Uterus (tissue), 4 donors: ENCODE data around the gene GTF2B. TPM values are rescaled to one million over a fixed set of nuclear protein-coding genes. Genes with fewer than 3 reads are reported as not detected.
"Not testable (repeated sequence)": the region's sequence is repeated elsewhere in the genome, so short reads cannot be mapped to it uniquely, and the experiment has no call there.

ENCODE experiments used
- DNase-seq, 2 donors: peaks; one replicate each; pipeline ENCODE4 v3.0.0-alpha.2; 2019 to 2020
- H3K27ac ChIP-seq, 2 donors: fragments of 200-600 bp; sonication (generic); 1 replicate in 1 of 2; 2 replicates in 1 of 2; pipeline ENCODE4 v1.5.1; 2016 to 2018
- H3K27me3 ChIP-seq, 2 donors: fragments of 200-600 bp; sonication (generic); one replicate each; pipeline ENCODE4 v1.5.1; 2018 to 2019; ENCODE audit warnings: control low read depth in 1 of 2
- H3K36me3 ChIP-seq, 2 donors: fragments of 200-600 bp; sonication (generic); one replicate each; pipeline ENCODE4 v1.5.1; 2019; ENCODE audit warnings: control low read depth in 1 of 2
- H3K4me1 ChIP-seq, 2 donors: fragments of 200-600 bp; sonication (generic); one replicate each; pipeline ENCODE4 v1.5.1; 2018 to 2019; ENCODE audit warnings: control low read depth in 1 of 2
- H3K4me3 ChIP-seq, 2 donors: fragments of 200-600 bp; sonication (generic); 1 replicate in 1 of 2; 2 replicates in 1 of 2; pipeline ENCODE4 v1.5.1; 2018 to 2019; ENCODE audit warnings: mild to moderate bottlenecking in 1 of 2
- H3K9me3 ChIP-seq, 2 donors: fragments of 200-600 bp; sonication (generic); one replicate each; pipeline ENCODE4 v1.5.1; 2019; ENCODE audit warnings: control low read depth in 1 of 2
- CTCF ChIP-seq, 4 experiments: fragments of 200-600 bp in 2 of 4; fragments of 450-650 bp in 2 of 4; sonication (generic) in 2 of 4; IDR thresholded peaks; one replicate each; pipeline ENCODE4 v1.5.1; 2016 to 2019; ENCODE audit warnings: antibody characterized with exemption in 4 of 4, mild to moderate bottlenecking in 2 of 4, moderate library complexity in 1 of 4
- POLR2A ChIP-seq, 2 donors: fragments of 450-650 bp; IDR thresholded peaks; one replicate each; pipeline ENCODE4 v1.6.1; 2016; ENCODE audit warnings: antibody characterized with exemption in 2 of 2, mild to moderate bottlenecking in 1 of 2, moderate library complexity in 1 of 2
- intact Hi-C: fragments of 100-400 bp; cut with DNase I; formaldehyde crosslinking; loops from one replicate; pipeline ENCODE4 v1.15.1; 2023; ENCODE audit warnings: low total_unique reads
- total RNA-seq, 4 donors: library from RNA; depleted of rRNA in 3 of 4; stranded (reverse); fragments of >200 nt in 3 of 4; gene quantifications; one replicate each; pipeline versions ENCODE4 v1.1.0 to v1.2.4, GENCODE V29; 2014 to 2023
- donor health status: DM: yes; HTN: yes; CAD: no.

The GTF2B gene
- total RNA-seq, 4 donors from 2014 or later, result 21.5 to 63.2 (median 42.0) TPM

GRCh38 chr1:88851303-88852063 is 39.9 kb downstream of the GTF2B start:
- TF ChIP-seq POLR2A (IDR thresholded peaks at IDR 0.05), result no peak
- TF ChIP-seq CTCF (IDR thresholded peaks at IDR 0.05), result no peak
- H3K27me3 ChIP-seq, result no peaks in the 10 kb centered on the region
- intact Hi-C loops, result no loop called here
- no peak overlapping the region for H3K4me3 ChIP-seq
- no peak for DNase-seq
- H3K9me3 ChIP-seq, result no peaks in the 10 kb centered on the region
- H3K27ac ChIP-seq, result no peak overlapping the region
- H3K36me3 ChIP-seq, result no peaks in the 10 kb centered on the region
- H3K4me1 ChIP-seq, result no peaks in the 10 kb centered on the region

- no peaks in the 10 kb centered on the region for H3K4me1 ChIP-seq
- H3K36me3 ChIP-seq, result no peaks in the 10 kb centered on the region
- no peaks in the 10 kb centered on the region for H3K9me3 ChIP-seq
- TF ChIP-seq CTCF (IDR thresholded peaks at IDR 0.05) (no peak), POLR2A (IDR thresholded peaks at IDR 0.05) (no peak)
- no peak for DNase-seq
- intact Hi-C loops, result no loop called here
- H3K27me3 ChIP-seq, result no peaks in the 10 kb centered on the region
- H3K4me3 ChIP-seq, result no peak overlapping the region
- H3K27ac ChIP-seq, result no peak overlapping the region
Observed at GRCh38 chr1:88847643-88848042, 43.7 kb downstream of the GTF2B start.

- TF ChIP-seq POLR2A (IDR thresholded peaks at IDR 0.05) (no peak), CTCF (IDR thresholded peaks at IDR 0.05) (no peak)
- Histone ChIP-seq H3K36me3 (peaks cover 0 to 3% of the 10 kb centered on the region in 2 donors), H3K27ac (no peak overlapping the region), H3K9me3 (no peaks in the 10 kb centered on the region), H3K4me1 (no peaks in the 10 kb centered on the region), H3K4me3 (no peak overlapping the region), H3K27me3 (no peaks in the 10 kb centered on the region)
- intact Hi-C loops, result no loop called here
- DNase-seq, result no peak
Observed at GRCh38 chr1:88825721-88826120, 65.6 kb downstream of the GTF2B start.

- H3K27ac ChIP-seq, H3K36me3 ChIP-seq, intact Hi-C loops, DNase-seq, H3K27me3 ChIP-seq, H3K4me1 ChIP-seq, H3K9me3 ChIP-seq, H3K4me3 ChIP-seq: not testable (repeated sequence)
Observed at GRCh38 chr1:88819642-88820041, 71.7 kb downstream of the GTF2B start.

- no peak for DNase-seq
- Histone ChIP-seq H3K9me3 (no peaks in the 10 kb centered on the region), H3K27ac (no peak overlapping the region), H3K36me3 (no peaks in the 10 kb centered on the region), H3K27me3 (no peaks in the 10 kb centered on the region), H3K4me3 (no peak overlapping the region), H3K4me1 (no peaks in the 10 kb centered on the region)
- TF ChIP-seq CTCF (IDR thresholded peaks at IDR 0.05), result no peak
- TF ChIP-seq POLR2A (IDR thresholded peaks at IDR 0.05), result no peak
- intact Hi-C loops, result no loop called here
Observed at GRCh38 chr1:88813471-88813870, 77.9 kb downstream of the GTF2B start.
